Myocyte (in vitro differentiated cells): ENCODE results near the gene ALG14. TPM values are rescaled to one million over a fixed set of nuclear protein-coding genes. Genes with fewer than 3 reads are reported as not detected.
A peak's percentile ranks its signal among the peaks of the same experiment; 100 is the strongest.

Experiments
- DNase-seq: peaks from one replicate; pipeline ENCODE4 v3.0.0-alpha.2; 2012; ENCODE audit warnings: low read depth
- total RNA-seq: library from RNA; depleted of rRNA; stranded (reverse); fragments of >200 nt; gene quantifications from 2 replicates; pipeline ENCODE4 v1.2.3, GENCODE V29; 2014

Gene ALG14
- total RNA-seq, 1 donor from 2014 or later: 0.88 TPM

DNA sequence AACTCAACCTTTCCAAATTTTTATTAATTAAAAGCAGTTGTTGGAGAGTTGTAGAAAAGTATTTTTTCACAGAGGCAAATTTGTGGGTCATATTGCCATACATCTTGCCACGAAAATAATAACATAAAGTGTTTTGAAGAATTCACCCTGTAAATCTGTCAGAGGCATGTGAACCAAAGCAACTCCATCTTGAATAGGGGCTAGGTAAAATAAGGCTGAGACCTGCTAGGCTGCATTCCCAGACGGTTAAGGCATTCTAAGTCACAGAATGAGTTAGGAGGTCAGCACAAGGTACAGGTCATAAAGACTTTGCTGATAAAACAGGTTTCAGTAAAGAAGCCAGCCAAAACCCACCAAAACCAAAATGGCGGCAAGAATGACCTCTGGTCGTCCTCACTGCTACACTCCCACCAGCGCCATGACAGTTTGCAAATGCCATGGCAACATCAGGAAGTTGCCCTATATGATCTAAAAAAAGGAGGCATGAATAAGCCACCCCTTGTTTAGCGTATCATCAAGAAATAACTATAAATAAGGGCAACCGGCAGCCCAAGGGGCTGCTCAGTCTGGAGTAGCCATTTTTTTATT, 141.4 kb downstream of the ALG14 start:
- DNase-seq: no peak

DNA sequence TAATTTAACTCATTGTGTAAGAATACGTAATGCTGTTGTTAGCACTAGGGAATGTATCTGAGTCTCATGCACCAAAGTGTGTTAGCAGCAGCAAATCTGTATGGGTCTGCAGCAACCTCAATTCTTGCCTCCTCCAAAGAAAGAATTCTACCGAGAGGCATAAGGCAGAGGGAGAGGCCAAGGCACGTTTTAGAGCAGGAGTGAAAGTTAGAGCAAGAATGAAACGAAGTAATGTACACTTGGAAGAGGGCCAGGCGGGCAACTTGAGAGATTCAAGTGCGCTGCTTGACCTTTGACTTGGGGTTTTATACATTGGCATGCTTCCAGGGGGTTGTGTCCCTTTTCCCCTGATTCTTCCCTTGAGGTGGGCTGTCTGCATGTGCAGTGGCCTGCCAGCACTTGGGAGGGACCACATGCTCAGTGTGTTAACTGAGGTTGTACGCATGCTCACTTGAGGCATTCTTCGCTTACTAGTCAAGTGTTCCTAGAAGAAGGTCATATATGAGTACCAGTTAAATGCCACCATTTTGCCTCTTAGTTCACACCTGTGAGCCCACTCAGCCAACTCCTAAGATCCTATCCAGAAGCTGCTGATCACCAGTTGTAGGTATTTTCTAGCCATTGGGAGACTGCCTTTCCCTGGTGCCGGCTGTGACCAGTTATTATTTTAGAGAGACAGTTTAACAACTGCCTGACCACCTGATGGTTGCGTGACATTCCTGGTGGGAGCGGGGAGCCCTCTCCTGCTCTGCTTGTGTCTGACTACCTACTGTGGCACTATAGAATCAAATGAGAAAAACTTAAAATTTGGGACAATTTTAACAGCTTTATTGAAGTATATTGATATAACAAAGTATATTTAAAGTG, 143.2 kb downstream of the ALG14 start:
- DNase-seq: no peak

DNA sequence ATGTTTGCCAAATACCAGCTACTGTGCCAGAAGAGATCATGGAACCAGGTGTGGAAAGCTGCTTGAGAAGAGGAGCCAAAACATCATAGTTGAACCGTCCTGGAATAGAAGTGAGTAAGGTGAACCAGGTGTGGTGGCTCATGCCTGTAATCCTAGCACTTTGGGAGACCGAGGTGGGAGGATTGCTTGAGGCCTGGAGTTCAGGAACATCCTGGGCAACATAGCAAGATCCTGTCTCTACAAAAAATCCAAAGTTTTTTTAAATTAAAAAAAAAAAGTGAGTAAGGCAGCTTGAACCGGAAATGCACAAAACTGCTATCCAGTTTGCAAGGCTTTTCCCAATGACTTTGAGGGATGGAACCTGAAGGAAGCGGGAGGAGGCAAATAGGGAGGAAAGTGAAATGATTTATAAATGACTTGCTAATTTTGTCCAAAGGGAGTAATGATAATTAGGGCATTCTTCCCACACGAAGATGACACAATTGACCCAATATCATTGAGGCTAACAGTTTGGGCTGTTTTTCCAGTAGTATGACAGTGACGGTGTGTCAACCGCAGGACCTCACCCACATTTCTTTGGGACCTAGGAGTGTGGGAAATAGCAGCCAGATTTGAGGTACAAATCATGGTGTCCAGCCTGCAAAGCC, 144.3 kb downstream of the ALG14 start:
- DNase-seq: no peak

- DNase-seq: peak; percentile 62
These were observed 145.2 kb downstream of the ALG14 start for GRCh38 chr1:94927405-94928175.

- DNase-seq: peak; percentile 96
These were observed 145.8 kb downstream of the ALG14 start, which contains the start of gene CNN3 for GRCh38 chr1:94926915-94927404. CNN3 (minus strand) TSS chr1:94927110; CDS start chr1:94926894, 216 bp downstream.

DNA sequence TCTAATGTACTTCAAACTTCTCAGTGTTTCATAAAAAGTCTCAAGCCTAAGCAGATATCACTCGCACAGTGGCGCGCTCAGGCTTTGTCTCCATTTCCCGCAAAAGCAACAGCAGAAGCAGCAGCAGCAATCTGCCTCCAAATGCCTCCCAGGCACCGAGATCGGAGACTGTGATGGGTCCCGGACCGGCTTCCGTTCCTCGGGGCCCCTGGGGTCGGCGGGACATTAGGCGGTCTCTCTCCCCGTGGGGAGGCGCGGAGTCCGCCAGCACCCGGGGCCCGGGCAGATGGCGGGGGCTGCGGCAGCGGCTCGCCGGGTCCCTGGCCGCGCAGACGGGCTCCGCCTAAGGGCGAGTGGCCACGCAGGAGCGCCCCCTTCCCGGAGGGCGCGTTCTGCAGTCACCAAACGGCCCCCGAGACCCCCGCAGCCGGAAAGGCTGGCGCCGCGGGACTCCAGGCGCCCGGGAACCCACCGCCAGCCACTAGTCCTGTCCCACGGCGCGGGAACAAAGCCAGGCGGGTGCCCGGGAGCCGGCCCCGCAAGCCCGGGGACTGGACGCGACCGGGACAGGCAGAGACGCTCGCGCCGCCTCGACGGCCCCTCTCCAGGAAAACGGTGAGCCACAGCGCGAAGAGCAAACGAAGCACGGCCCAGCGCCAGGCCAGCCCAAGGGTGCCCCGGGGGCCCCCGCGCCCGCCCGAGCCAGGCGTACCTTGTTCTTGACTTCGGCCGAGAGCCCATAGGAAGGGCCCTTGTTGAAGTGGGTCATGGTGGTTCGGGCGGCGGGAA, 146.4 kb downstream of the ALG14 start:
- peak; percentile 71 for DNase-seq

DNA sequence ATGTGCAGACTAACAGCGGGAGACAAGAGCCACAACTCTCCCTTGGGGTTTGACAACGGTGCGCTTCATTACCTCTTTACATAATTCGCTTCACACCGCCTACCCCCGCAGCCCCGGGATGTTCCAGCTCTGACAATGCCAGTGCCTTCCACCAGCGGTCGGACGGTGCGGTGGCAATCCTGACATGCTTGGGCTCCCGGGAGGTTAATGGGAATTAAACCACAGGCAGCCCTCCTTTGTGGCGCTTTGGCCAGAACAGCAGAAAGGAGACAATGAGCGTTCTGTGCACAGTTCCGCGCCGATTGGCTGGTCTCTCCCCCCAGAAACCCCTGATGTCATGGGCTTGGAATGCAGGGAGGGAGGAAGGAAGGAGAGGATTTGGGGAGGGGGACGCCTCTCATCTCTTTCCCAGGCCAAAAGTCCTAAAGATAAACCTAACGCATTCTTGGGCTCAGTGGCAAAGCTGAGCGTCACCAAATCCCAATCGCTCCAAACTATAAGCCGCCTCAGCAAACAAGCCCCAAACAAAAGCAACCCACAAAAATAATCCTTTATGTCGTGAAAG, 147.1 kb downstream of the ALG14 start:
- peak; percentile 99 for DNase-seq

DNA sequence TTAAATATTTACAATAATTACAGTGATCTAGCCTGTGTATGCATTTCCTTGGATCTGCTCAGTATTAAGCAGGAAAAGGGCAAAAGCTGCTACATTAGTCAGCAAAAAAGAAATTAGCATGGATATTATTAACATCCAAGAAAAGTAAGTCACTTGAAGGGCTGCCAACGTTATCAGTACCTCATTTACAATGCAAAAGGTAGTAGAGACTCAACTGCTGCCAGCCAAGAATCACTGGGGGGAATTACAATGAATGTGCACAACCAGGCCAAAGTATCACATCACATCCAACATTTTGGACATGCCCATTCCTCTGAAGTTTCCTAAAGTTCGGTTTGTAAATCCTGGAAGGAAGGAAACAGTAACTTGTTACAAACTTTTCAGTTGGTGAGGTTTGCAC, 147.7 kb downstream of the ALG14 start:
- DNase-seq: no peak

Other genes with a start within 250 kb of the ALG14 start
- gene CNN3, start 145.8 kb downstream of the ALG14 start, total RNA-seq: 274 and 305 TPM in 2 replicates
- 5.3 and 9.1 TPM in 2 replicates for gene TLCD4, start 44.4 kb upstream of the ALG14 start, total RNA-seq
- 15.2 and 15.7 TPM in 2 replicates for gene RWDD3, start 161.3 kb upstream of the ALG14 start, total RNA-seq